ENCODE results near the gene KCNQ5.

The KCNQ5 gene

DNA sequence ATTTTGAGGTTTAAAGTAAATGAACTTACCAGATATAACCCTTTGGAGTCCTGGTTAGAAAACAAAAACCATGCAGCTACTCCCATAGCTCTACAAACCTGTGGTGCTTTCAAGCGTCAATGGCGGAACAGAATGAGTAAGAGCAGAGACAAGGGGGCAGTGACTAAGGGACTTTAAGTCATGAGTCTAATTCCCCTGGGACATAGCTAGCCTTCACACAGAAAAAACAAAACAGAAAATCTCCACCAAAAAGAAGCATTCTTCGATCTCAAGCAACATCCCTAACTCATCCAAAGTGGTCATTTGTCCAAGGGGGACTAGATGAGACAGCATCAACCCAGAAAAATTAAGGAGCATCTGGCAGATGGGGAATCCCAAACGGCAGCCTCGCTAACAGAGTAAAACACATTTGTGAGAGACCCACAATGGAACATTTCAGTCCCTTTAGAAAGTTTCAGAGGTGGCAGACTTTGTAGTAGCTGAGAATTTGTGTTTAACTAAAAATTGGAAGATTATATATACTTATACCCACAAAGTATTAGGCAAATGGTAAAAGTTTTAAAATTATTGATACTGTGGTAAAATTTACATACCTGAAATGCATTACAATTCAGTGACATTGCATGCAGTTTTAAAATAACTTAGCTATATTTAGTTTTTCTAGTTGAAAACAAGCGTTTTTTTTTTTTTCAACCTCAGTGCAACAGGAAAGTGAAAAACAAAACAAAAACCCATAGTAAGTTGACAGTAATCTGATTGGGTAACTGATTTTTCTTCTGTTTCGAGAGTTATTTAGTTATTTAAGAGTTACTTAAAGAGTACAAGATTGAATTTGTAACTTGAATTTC lies 67.5 kb downstream of the KCNQ5 start:
- DNase-seq = no peak

DNA sequence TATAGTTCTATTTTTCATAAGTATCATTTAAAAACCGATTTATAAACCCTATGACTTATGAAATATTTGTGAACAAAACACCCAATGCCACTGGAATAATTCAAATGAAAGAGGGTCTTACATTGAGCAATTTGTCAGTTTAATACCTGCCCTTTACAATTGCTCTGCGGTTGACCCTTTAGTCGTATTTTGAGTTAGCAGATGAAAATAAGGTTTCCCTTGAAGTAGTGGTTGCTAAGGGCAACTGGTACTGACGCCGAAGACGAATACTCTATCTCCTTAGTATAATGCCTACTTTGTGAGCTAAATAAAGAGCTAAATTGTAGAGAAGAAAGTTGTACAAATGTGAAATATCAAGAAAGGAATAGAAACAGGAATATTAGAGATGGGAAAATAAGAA lies 69.4 kb downstream of the KCNQ5 start:
- no peak for DNase-seq

DNA sequence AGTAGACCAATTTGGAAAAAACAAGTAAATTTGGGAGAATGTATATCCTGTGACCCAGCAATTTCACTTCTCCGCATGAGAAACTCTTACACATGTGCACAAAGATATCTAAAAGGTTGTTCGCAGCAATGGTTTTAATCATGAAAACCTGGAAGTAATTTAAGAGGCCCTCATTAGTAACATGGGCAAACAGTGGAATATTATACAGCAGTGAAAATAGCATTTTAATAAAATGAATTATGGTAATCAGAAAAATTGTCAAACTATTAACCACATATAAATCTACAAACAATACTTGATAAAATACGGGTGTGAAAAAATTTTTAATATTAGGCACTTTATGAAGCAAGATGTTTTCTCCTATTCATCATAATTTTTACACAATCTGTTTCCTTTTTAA lies 74.2 kb downstream of the KCNQ5 start:
- DNase-seq = no peak

DNA sequence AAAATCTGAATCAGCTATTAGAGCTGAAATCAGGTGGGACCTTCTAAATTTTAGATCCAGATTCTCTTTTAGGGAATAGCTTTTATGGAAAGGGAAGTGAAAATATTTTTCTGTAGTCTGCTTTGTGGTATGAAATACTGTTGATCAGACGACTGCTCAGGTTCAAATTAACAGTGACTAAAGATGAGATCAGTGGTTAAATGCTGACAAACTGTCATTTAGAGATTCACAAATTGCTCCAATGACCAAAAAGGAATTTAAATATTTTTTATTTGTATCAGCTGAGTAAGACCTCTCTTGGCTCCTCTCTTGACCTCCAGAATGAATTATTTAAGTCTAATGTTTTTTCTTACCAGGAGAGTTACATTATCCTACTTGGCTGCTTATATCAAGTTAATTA lies 77.3 kb downstream of the KCNQ5 start:
- DNase-seq = no peak

DNA sequence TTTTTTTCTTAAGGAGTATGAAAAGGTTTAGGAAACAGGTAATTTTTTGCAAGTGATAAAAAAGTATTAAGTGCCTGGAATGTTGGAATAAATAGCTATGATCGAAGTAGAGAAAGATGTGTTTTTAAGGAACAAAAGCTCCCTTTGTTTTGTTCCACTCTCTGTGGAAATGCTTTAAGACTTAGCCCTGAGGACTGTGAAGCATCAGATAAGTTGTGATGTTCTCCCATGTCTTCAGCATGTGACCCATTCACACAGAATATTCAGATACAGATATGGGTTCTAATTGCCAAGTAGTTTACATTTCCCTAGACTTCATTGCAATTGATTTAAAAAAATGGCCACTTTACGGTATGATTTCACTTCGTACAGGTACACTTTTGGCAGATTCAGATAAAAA lies 80.6 kb downstream of the KCNQ5 start:
- no peak for DNase-seq

GRCh38 chr6:72703093-72703492 lies 81.2 kb downstream of the KCNQ5 start:
- DNase-seq = no peak

DNA sequence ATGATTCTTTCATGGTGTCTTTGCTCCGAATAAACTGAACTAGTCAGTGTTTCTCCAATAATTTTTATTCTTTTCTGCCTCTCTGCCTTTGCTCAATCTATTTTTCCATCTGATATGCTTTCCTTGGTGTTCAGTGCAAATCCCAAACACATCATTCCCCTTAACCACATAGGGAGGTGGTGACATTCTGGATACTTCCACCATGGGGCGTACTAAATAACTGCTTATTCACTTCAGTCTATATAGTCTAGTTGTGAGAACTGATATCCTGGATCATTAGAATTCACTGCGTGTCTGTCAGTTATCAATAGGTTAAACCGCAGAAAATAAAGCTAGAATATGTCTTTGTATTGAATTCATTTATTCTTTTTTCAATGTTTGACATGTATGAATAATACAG lies 83.1 kb downstream of the KCNQ5 start:
- DNase-seq = no peak

- no peak for DNase-seq
Observed at GRCh38 chr6:72709431-72709830, 87.6 kb downstream of the KCNQ5 start.

- no peak for DNase-seq
Observed at GRCh38 chr6:72711731-72712130, 89.9 kb downstream of the KCNQ5 start.

DNA sequence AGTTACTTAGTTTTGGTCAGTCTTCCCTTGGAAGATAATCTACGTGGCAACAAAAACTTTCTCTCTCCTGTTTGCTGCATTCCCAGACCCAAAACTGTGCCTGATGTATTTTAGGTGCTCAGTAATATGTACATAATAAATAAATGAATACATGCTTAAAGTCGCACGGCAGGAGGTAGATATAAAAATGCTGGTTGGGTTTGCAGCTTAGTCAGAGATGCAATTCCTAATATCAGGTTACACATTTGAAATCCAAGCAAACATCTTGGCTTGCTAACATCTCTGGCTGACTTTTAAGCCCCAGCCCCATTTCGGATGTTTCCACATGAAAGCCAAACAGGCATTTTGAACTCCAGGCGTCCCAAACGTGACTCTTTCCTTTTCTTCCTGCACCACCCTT lies 91.0 kb downstream of the KCNQ5 start:
- DNase-seq = no peak

GRCh38 chr6:72715119-72715518 lies 93.3 kb downstream of the KCNQ5 start:
- no peak for DNase-seq

GRCh38 chr6:72716916-72717315 lies 95.1 kb downstream of the KCNQ5 start:
- no peak for DNase-seq

GRCh38 chr6:72720464-72720863 lies 98.6 kb downstream of the KCNQ5 start:
- DNase-seq = no peak

GRCh38 chr6:72721346-72721745 lies 99.5 kb downstream of the KCNQ5 start:
- DNase-seq = no peak

DNA sequence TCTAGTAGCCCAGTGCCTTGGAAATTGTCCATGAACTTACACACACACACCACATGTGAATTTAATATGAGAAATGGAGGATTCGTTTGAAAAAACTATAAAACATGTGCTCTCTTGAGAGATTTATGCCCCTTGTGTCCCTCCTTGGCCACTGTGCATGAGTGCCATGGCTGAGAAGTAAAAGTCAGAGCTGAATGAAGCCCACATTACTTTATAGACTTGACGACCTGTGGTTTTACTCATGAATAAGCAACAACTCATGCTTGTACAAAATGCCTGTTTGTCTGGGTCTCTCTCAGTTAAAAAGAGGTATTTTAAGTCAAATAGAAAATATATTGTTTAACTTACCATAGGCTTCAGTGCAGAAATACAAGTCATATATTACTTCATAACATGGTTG lies 102.7 kb downstream of the KCNQ5 start:
- DNase-seq = no peak

- no peak for DNase-seq
Observed at GRCh38 chr6:72728706-72729343, 107.0 kb downstream of the KCNQ5 start.

GRCh38 chr6:72733045-72733444 lies 111.2 kb downstream of the KCNQ5 start:
- DNase-seq = no peak

GRCh38 chr6:72738091-72738490 lies 116.2 kb downstream of the KCNQ5 start:
- DNase-seq = no peak

- DNase-seq = no peak
Observed at GRCh38 chr6:72739368-72739779, 117.5 kb downstream of the KCNQ5 start.

DNA sequence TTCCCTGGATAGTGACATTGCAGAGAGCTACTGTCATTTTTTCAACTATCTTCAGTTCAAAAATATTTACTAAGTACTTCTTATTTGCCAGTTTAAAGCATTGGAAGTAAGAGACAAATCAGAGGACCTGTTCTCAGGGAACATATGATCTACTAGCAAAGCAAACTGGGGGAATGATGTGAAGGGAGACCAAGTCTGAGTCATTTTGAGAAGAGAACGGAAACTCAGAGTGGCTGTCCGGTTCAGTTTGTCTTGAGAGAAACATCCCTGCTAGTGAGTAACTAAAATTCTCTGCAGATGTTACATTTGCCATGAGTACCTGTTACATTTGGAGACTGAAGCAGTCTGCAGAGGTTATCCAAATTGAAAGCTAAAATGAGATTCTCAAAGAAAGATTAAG lies 118.3 kb downstream of the KCNQ5 start:
- no peak for DNase-seq

DNA sequence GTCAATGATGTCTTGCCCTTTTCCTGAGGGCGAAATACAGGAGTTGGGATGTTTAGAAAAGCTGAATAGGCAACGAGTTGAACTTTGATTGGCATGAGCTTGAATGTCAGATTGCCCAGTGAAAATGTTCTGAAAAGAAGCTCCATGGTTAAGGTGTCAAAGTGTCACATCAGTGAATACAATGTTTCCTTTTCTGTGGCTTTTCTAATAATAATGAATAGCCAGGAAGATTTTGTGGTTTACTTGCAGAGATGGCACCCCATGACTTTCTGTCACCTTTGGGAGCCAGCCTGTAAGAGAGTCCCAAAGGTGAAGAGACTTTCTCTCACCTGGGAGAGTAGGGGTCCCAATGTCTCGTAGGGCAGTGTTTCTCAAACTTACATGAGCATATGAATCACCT lies 119.2 kb downstream of the KCNQ5 start:
- DNase-seq = no peak

GRCh38 chr6:72742001-72742673 lies 120.3 kb downstream of the KCNQ5 start:
- DNase-seq = no peak

DNA sequence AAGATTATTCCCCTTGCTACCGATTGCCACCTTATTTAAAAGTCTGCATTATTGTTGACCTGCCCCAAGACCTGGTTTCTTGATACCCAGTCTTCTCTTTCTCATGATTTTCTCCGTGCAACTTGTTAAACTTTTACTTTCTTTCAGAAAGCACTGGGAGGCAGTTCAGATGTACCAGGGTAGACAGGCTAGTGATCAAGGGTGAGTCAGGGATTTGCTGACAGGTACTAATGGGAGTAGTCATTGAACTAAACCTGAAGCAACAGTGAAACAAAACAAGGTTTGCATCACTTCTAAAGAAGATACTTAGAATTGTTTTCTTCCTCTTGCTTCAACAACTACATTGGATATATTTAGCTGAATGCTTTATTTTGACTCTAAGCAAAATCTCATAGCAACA lies 124.4 kb downstream of the KCNQ5 start:
- DNase-seq = no peak

GRCh38 chr6:72748759-72749158 lies 126.9 kb downstream of the KCNQ5 start:
- DNase-seq = no peak
